Activated T-helper 1 cell treated with anti-CD3 and anti-CD28 coated beads, Interleukin-12 subunit alpha, Interleukin-12 subunit beta, Interleukin-2, Interleukin-4 antibody, amounts not matched to agents 30 ng/mL and 10 ng/mL and 1 ng/mL, durations not matched to agents 14 hours and 24 hours and 36 hours (primary cell): ENCODE measurements around the gene HAO2. TPM values are rescaled to one million over a fixed set of nuclear protein-coding genes. Genes with fewer than 3 reads are reported as not detected.
"Not testable (repeated sequence)": the region's sequence is repeated elsewhere in the genome, so short reads cannot be mapped to it uniquely, and the experiment has no call there.

Source experiments
- DNase-seq: peaks from one replicate; pipeline ENCODE4 v3.0.0; 2021; ENCODE audit warnings: low spot score
- H3K27ac Mint-ChIP-seq: one replicate; pipeline ENCODE4 v1.8.0; 2021; ENCODE audit warnings: mild to moderate bottlenecking, mixed read lengths
- H3K27me3 Mint-ChIP-seq: one replicate; pipeline ENCODE4 v1.8.0; 2022; ENCODE audit warnings: mild to moderate bottlenecking, moderate library complexity, mixed read lengths; ENCODE audit not compliant: insufficient read depth
- H3K36me3 Mint-ChIP-seq: one replicate; pipeline ENCODE4 v1.8.0; 2021; ENCODE audit warnings: low read depth, mixed read lengths
- H3K4me1 Mint-ChIP-seq: one replicate; pipeline ENCODE4 v1.8.0; 2021; ENCODE audit warnings: low read depth, mixed read lengths
- H3K4me3 Mint-ChIP-seq: one replicate; pipeline ENCODE4 v1.8.0; 2021; ENCODE audit warnings: mild to moderate bottlenecking, moderate library complexity, mixed read lengths
- H3K9me3 Mint-ChIP-seq: one replicate; pipeline ENCODE4 v1.8.0; 2021; ENCODE audit warnings: mixed read lengths
- intact Hi-C: fragments of 100-400 bp; cut with micrococcal nuclease; formaldehyde crosslinking; loops from one replicate; pipeline ENCODE4 v1.15.1; 2024
- total RNA-seq: library from RNA; stranded (reverse); gene quantifications from 2 replicates; pipeline ENCODE4 v1.2.3, GENCODE V29; 2022

The HAO2 gene
- total RNA-seq, 1 donor from 2014 or later = not detected

DNA sequence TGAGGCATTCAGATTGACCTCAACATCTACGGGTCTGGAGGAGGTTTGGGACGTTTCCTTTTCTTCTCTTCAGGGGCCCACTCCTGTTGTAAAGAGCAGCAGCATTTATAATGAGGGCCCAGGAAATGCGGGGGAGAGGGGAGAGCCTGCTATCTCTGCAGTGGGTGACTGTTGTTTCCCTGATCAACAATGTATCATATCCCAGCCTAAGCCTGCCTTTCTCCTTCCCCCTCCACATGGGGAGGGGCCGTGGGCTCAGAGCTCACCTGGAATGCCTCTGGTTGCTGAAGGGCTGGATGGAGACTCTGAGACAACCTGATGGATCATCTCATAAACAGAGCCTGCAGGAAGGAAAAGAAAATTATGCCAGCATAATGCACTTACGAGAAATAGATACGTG is 36.0 kb upstream of the HAO2 start:
- peaks cover 7% of the 10 kb centered on the region for H3K27me3 Mint-ChIP-seq
- H3K36me3 Mint-ChIP-seq = no peaks in the 10 kb centered on the region
- no peaks in the 10 kb centered on the region for H3K9me3 Mint-ChIP-seq
- no peak overlapping the region for H3K4me3 Mint-ChIP-seq
- DNase-seq = no peak
- H3K4me1 Mint-ChIP-seq = peaks cover 5% of the 10 kb centered on the region
- intact Hi-C loops = no loop called here
- no peak overlapping the region for H3K27ac Mint-ChIP-seq

DNA sequence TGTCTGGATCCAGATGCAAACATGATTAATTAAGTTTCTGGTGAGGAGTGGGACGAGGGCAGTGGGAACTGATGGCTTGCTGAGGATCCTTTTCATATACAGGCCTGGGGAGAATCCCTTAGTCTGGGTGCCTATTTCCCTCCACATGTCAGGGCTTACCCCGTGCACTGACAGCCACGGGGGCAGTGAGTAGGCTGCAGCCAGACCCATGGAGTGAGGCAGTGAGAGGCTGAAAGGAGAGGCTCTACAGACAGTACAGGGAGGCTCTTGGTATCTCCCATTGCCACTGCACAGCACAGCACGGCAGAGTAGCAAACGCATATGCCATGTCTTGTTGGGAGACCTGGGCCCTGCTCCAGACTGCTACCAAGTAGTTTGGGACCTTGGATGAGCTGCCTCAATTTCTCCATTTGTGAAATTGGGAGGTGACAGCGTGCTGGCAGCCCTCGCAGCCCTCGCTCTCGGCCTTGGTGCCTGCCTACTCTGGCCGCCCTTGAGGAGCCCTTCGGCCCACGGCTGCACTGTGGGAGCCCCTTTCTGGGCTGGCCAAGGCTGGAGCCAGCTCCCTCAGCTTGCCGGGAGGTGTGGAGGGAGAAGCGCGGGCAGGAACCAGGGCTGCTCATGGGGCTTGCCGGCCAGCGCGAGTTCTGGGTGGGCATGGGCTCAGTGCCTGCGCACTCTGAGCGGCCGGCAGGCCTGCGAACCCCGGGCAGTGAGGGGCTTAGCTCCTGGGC is 35.3 kb upstream of the HAO2 start:
- no peak overlapping the region for H3K27ac Mint-ChIP-seq
- no peak overlapping the region for H3K4me3 Mint-ChIP-seq
- no peaks in the 10 kb centered on the region for H3K4me1 Mint-ChIP-seq
- H3K27me3 Mint-ChIP-seq = peaks cover 3% of the 10 kb centered on the region
- no peaks in the 10 kb centered on the region for H3K36me3 Mint-ChIP-seq
- H3K9me3 Mint-ChIP-seq = no peaks in the 10 kb centered on the region
- intact Hi-C loops = no loop called here
- DNase-seq = no peak

DNA sequence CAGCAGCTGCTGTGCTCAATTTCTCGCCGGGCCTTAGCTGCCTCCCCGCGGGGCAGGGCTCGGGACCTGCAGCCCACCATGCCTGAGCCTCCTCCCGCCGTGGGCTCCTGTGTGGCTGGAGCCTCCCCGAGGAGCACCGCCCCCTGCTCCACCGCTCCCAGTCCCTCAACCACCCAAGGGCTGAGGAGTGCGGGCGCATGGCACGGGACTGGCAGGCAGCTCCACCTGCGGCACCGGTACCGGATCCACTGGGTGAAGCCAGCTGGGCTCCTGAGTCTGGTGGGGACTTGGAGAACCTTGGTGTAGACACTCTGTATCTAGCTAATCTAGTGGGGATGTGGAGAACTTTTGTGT is 34.7 kb upstream of the HAO2 start:
- H3K4me1 Mint-ChIP-seq, H3K27me3 Mint-ChIP-seq, H3K27ac Mint-ChIP-seq, H3K9me3 Mint-ChIP-seq, DNase-seq, H3K4me3 Mint-ChIP-seq, H3K36me3 Mint-ChIP-seq, intact Hi-C loops: not testable (repeated sequence)

DNA sequence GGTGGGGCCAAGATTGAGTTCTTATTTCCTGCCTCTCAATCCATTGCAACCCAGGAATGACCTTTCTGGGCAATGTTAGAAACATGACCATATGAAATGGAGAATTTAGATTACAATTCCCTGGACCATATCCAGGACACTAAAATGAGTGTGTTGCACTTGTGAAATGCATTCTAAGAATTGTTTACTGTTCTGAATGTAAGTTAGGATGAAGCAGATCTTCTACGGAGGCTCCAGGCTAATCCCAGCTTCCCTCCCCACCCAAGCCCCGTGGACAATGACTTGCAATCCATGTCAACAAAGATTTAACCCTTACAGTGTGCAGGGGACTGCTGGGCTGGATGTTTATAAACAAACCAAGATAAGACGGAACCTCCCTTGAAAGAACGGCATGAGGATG is 31.7 kb upstream of the HAO2 start:
- Mint-ChIP-seq H3K27ac (no peak overlapping the region), H3K4me1 (no peaks in the 10 kb centered on the region), H3K36me3 (no peaks in the 10 kb centered on the region), H3K4me3 (no peak overlapping the region), H3K9me3 (no peaks in the 10 kb centered on the region), H3K27me3 (peaks cover 7% of the 10 kb centered on the region)
- DNase-seq = no peak
- intact Hi-C loops = no loop called here

DNA sequence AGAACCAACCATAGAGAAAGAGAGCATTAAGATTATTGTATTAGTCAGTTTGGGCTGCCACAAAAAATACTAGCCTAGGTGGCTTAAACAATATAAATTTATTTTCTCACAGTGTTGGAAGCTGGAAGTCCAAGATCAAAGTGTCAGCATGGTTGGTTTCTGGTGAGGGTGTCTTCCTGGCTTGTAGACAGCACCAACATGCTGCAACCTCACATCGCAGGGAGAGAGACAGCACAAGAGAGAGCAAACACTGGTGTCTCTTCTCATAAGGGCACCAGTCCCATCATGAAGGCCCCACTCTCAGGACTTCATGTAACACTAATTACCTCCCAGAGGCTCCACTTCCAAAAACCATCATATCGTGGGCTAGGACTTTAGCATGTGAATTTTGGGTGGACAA is 30.6 kb upstream of the HAO2 start:
- intact Hi-C loops = no loop called here
- no peak for DNase-seq
- H3K27me3 Mint-ChIP-seq = peaks cover 7% of the 10 kb centered on the region
- no peaks in the 10 kb centered on the region for H3K9me3 Mint-ChIP-seq
- no peak overlapping the region for H3K27ac Mint-ChIP-seq
- no peak overlapping the region for H3K4me3 Mint-ChIP-seq
- H3K4me1 Mint-ChIP-seq = no peaks in the 10 kb centered on the region
- H3K36me3 Mint-ChIP-seq = no peaks in the 10 kb centered on the region

DNA sequence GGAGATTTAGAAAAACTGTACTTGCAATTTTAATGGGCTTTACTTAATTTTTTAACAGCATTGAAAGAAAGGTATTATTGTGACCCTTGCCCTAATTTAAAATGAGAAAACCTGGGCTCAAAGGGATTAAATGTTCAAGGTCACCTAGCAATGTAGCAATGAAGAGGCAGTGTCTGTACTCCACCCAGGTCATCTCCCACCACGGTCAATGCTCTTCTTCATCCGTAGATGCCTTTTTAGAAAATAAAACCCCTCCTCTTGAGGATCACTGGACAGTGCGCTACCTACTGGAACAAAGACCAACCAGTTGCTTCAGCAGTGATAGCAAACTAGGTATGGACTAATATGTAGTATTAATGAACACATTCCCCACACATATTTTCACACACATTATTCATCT is 29.8 kb upstream of the HAO2 start:
- Mint-ChIP-seq H3K4me1 (no peaks in the 10 kb centered on the region), H3K4me3 (no peak overlapping the region), H3K27ac (no peak overlapping the region), H3K36me3 (no peaks in the 10 kb centered on the region), H3K9me3 (no peaks in the 10 kb centered on the region), H3K27me3 (peaks cover 7% of the 10 kb centered on the region)
- intact Hi-C loops = no loop called here
- DNase-seq = no peak

DNA sequence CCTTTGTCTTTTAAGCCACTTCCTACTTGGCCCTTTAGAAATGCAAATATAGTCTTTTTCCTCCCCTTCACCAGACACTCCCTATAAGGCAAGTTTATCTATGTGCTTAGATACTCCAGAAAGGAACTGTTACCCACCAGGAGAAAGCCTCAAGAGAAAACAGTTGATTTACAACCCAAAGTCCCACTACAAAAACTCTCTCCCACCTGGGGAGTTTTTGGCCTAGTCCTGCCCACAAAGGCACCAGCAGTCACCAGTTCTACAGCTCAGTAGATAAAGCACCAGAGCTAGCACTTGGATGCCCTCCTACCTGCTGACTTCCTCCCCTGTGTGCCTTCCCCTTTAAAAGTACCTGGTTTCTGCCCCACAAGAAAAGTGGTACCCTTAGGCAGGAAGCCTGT is 27.7 kb upstream of the HAO2 start:
- Mint-ChIP-seq H3K36me3 (no peaks in the 10 kb centered on the region), H3K4me1 (no peaks in the 10 kb centered on the region), H3K4me3 (no peak overlapping the region), H3K27ac (no peak overlapping the region), H3K9me3 (no peaks in the 10 kb centered on the region), H3K27me3 (peaks cover 7% of the 10 kb centered on the region)
- intact Hi-C loops = no loop called here
- no peak for DNase-seq

DNA sequence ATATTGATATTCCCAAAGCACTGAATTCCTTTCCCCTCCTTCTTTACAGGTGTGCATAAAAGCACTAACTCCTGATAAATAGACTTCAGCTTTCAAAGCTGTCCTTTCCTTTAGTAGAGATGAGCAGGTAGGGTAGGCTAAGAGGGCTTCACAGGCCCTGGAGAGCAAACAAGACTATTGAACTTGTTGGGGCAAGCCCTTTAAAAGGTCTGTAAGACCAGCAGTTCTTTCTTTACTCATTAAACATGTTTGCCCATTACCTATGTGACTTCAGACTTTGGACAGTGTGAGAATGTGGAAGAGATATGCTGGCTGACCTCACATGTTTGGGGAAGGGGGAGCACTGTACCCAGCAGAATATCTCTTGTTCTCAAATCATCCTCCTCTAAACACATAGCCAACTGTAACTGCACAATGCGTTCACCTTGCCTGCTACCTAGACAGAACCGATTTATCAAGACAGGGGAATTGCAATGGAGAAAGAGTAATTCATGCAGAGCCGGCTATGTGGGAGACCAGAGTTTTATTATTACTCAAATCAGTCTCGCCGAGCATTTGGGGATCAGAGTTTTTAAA is 27.1 kb upstream of the HAO2 start:
- no peak for DNase-seq
- H3K4me1 Mint-ChIP-seq = no peaks in the 10 kb centered on the region
- no peak overlapping the region for H3K27ac Mint-ChIP-seq
- no peaks in the 10 kb centered on the region for H3K36me3 Mint-ChIP-seq
- no peaks in the 10 kb centered on the region for H3K9me3 Mint-ChIP-seq
- H3K4me3 Mint-ChIP-seq = no peak overlapping the region
- intact Hi-C loops = no loop called here
- H3K27me3 Mint-ChIP-seq = peaks cover 7% of the 10 kb centered on the region

DNA sequence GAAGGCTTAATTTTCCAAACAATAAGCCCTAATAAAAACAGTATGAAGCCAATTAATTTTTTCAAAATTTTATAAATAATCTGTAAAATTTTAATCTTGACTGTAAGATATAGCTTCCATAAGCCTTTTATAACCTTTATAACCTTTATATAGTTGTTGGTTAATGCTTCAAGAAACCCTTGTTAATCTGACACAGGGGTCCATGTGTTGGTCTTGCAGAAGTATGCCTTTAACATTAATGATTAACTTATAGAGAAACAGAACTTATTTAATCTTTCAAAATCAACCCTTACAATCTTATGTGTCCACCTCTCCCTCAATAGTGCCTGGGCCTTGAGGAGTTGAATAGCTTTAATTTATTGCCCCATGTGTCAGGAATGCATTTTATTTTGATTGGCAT is 23.2 kb upstream of the HAO2 start:
- no peaks in the 10 kb centered on the region for H3K9me3 Mint-ChIP-seq
- H3K27ac Mint-ChIP-seq = no peak overlapping the region
- no peak overlapping the region for H3K4me3 Mint-ChIP-seq
- DNase-seq = no peak
- H3K36me3 Mint-ChIP-seq = no peaks in the 10 kb centered on the region
- H3K27me3 Mint-ChIP-seq = peaks cover 2% of the 10 kb centered on the region
- no peaks in the 10 kb centered on the region for H3K4me1 Mint-ChIP-seq
- intact Hi-C loops = loop anchor here (5.0 kb wide), 1 partner anchor 1683 kb away; no protein-coding TSS in a partner anchor

DNA sequence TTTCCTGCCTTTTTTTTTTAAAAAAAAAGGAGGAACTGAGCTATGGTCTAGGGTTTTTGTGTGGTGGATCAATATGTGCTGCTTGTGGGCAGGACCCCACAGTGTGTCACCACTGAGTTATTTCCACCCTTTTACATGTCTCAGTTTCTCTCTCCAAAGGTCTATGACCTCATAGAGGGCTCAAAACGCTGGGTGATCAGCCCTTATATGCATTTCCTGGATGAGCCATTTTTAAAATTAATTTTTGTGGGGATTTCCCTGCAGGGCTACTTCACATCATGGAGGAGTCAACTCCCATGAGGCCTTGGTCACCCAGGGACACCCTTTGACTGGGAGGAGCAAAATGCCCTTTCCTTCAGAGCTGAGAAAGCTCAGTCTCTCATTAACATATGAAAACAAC is 20.7 kb upstream of the HAO2 start:
- DNase-seq = no peak
- intact Hi-C loops = loop anchor here (5.0 kb wide), 1 partner anchor 1686 kb away; no protein-coding TSS in a partner anchor
- Mint-ChIP-seq H3K27me3 (peaks cover 4% of the 10 kb centered on the region), H3K4me3 (no peak overlapping the region), H3K27ac (no peak overlapping the region), H3K4me1 (no peaks in the 10 kb centered on the region), H3K36me3 (no peaks in the 10 kb centered on the region), H3K9me3 (no peaks in the 10 kb centered on the region)

DNA sequence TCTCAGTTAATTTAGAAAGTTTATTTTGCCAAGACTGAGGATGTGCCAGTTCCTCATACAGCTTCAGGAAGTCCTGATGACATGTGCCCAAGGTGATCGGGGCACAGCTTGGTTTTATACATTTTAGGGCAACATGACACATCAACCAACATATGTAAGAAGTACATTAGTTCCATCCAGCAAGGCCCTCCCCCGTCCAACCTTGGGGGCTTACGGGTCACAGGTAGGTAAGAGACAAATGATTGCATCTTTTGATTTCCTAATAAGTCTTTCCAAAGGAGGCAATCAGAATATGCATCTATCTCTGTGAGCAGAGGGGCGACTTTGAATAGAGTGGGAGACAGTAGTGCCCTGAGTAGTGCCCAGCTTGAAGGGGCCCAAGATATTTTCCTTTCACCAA is 19.6 kb upstream of the HAO2 start:
- H3K9me3 Mint-ChIP-seq = no peaks in the 10 kb centered on the region
- no peak for DNase-seq
- no peak overlapping the region for H3K4me3 Mint-ChIP-seq
- no peaks in the 10 kb centered on the region for H3K36me3 Mint-ChIP-seq
- H3K4me1 Mint-ChIP-seq = no peaks in the 10 kb centered on the region
- intact Hi-C loops = loop anchor here (5.0 kb wide), 1 partner anchor 1687 kb away; no protein-coding TSS in a partner anchor
- H3K27ac Mint-ChIP-seq = no peak overlapping the region
- H3K27me3 Mint-ChIP-seq = peaks cover 4% of the 10 kb centered on the region

DNA sequence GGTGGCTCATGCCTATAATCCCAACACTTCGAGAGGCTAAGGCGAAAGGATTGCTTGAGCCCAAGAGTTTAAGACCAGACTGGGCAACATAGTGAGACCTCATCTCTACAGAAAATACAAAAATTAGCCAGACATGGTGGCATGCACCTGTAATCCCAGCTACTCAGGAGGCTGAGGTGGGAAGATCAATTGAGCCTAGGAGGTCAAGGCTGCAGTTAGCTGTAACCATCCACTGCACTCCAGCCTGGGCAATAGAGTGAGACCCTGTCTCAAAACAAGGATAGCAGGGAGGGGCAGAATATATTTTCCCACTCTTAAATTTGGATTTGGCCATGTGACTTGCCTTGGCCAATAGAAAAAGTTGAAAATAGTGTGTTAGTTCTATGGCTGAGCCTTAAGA is 17.7 kb upstream of the HAO2 start:
- DNase-seq, H3K27me3 Mint-ChIP-seq, H3K9me3 Mint-ChIP-seq, H3K27ac Mint-ChIP-seq, H3K4me3 Mint-ChIP-seq, intact Hi-C loops, H3K36me3 Mint-ChIP-seq: not testable (repeated sequence)
- H3K4me1 Mint-ChIP-seq = peaks cover 12% of the 10 kb centered on the region

DNA sequence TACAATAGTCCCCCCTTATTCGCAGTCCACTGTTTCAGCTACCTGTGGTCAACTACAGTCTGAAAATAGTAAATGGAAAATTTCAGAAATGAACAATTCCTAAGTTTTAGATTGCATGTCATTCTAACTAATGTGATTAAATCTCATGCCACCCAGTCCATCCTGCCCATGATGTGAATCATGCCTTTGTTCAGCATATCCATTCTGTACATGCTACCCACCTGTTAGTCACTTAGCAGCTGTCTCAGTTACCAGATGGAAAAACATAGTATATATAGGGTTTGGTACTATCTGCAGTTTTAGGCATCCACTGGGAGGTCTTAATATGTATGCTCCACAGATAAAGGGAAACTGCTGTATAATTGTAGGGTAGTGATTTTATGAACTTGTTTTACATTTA is 16.6 kb upstream of the HAO2 start:
- intact Hi-C loops = no loop called here
- Mint-ChIP-seq H3K9me3 (peaks cover 4% of the 10 kb centered on the region), H3K4me1 (peaks cover 17% of the 10 kb centered on the region), H3K4me3 (no peak overlapping the region), H3K27me3 (peaks cover 12% of the 10 kb centered on the region), H3K36me3 (no peaks in the 10 kb centered on the region), H3K27ac (no peak overlapping the region)
- no peak for DNase-seq

DNA sequence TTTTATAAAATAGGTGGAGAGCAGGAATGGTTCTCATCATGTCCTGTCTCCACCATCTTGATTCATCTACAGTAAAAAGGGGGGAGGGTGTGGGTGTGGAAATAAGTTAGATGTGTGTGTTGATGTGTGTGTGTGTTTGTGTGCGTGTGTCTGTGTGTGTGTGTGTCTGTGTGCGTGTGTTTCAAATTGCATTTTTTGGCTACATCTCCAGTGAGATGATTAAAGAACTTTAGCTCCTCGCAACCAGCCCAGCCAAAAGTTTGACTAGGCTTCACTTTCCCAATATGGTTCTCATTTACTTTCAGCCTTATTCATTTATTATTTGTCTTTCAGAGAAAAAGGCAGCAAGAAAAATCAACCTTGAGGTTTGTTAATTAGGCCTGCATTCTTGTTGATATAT is 14.7 kb upstream of the HAO2 start:
- DNase-seq = no peak
- peaks cover 17% of the 10 kb centered on the region for H3K4me1 Mint-ChIP-seq
- intact Hi-C loops = no loop called here
- H3K9me3 Mint-ChIP-seq = peaks cover 4% of the 10 kb centered on the region
- peaks cover 10% of the 10 kb centered on the region for H3K27me3 Mint-ChIP-seq
- H3K36me3 Mint-ChIP-seq = no peaks in the 10 kb centered on the region
- no peak overlapping the region for H3K4me3 Mint-ChIP-seq
- H3K27ac Mint-ChIP-seq = no peak overlapping the region
